ENCODE data around the gene DYNLT2. TPM values are rescaled to one million over a fixed set of nuclear protein-coding genes. Genes with fewer than 3 reads are reported as not detected.

DYNLT2 gene
- total and polyA plus RNA-seq, 2 experiments from 2014 or later: 2.9 to 3.1 TPM

- Histone ChIP-seq H3K36me3 (replicated peaks; ENCODE audit: insufficient read depth, low read depth) (no peaks in the 10 kb centered on the region), H3K4me1 (ENCODE audit: insufficient read depth) (no peaks in the 10 kb centered on the region), H4K20me1 (ENCODE audit: insufficient read depth, poor library complexity, severe bottlenecking) (no peaks in the 10 kb centered on the region), H3K27ac (no peak overlapping the region), H2AFZ (no peak overlapping the region), H3K27me3 (no peaks in the 10 kb centered on the region), H3K9me3 (ENCODE audit: low read depth) (no peaks in the 10 kb centered on the region), H3K9me2 (replicated peaks; ENCODE audit: insufficient read depth) (no peaks in the 10 kb centered on the region), H3K79me2 (no peaks in the 10 kb centered on the region), H3K4me2 (no peak overlapping the region), H3K4me3 (no peak overlapping the region)
- TF ChIP-seq CTCF (IDR thresholded peaks at IDR 0.05; ENCODE audit: poor library complexity) (no peak), EZH2phosphoT487 (IDR thresholded peaks at IDR 0.05; ENCODE audit: low read depth, severe bottlenecking, unreplicated experiment) (no peak), EZH2 (IDR thresholded peaks at IDR 0.05; ENCODE audit: borderline replicate concordance) (no peak)
- DNase-seq (ENCODE audit: low spot score): no peak
- WGBS (ENCODE audit: low lambda C conversion rate, missing lambda C conversion rate): 70% methylated on average over 9 of the region's 9 CpGs
These were observed 13.0 kb downstream of the DYNLT2 start for GRCh38 chr6:169738204-169738975.

- no peak overlapping the region for H2AFZ ChIP-seq
- H4K20me1 ChIP-seq (ENCODE audit: insufficient read depth, poor library complexity, severe bottlenecking): no peaks in the 10 kb centered on the region
- H3K9me2 ChIP-seq (replicated peaks; ENCODE audit: insufficient read depth): no peaks in the 10 kb centered on the region
- peaks cover 4% of the 10 kb centered on the region for H3K79me2 ChIP-seq
- H3K27me3 ChIP-seq: no peaks in the 10 kb centered on the region
- DNase-seq (ENCODE audit: low spot score): no peak
- no peak overlapping the region for H3K4me2 ChIP-seq
- peaks cover 6% of the 10 kb centered on the region for H3K4me1 ChIP-seq (ENCODE audit: insufficient read depth)
- H3K36me3 ChIP-seq (replicated peaks; ENCODE audit: insufficient read depth, low read depth): no peaks in the 10 kb centered on the region
- TF ChIP-seq CTCF (IDR thresholded peaks at IDR 0.05; ENCODE audit: poor library complexity) (no peak), EZH2phosphoT487 (IDR thresholded peaks at IDR 0.05; ENCODE audit: low read depth, severe bottlenecking, unreplicated experiment) (no peak), EZH2 (IDR thresholded peaks at IDR 0.05; ENCODE audit: borderline replicate concordance) (no peak)
- no peak overlapping the region for H3K4me3 ChIP-seq
- H3K27ac ChIP-seq: no peak overlapping the region
- H3K9me3 ChIP-seq (ENCODE audit: low read depth): no peaks in the 10 kb centered on the region
These were observed 21.4 kb downstream of the DYNLT2 start for GRCh38 chr6:169729961-169730360.

GRCh38 chr6:169726963-169727362 lies 24.4 kb downstream of the DYNLT2 start:
- H3K4me2 ChIP-seq: no peak overlapping the region
- no peak overlapping the region for H3K4me3 ChIP-seq
- H3K9me3 ChIP-seq (ENCODE audit: low read depth): no peaks in the 10 kb centered on the region
- TF ChIP-seq EZH2 (IDR thresholded peaks at IDR 0.05; ENCODE audit: borderline replicate concordance) (no peak), EZH2phosphoT487 (IDR thresholded peaks at IDR 0.05; ENCODE audit: low read depth, severe bottlenecking, unreplicated experiment) (no peak), CTCF (IDR thresholded peaks at IDR 0.05; ENCODE audit: poor library complexity) (no peak)
- no peaks in the 10 kb centered on the region for H3K36me3 ChIP-seq (replicated peaks; ENCODE audit: insufficient read depth, low read depth)
- H3K27ac ChIP-seq: no peak overlapping the region
- no peak overlapping the region for H2AFZ ChIP-seq
- H3K79me2 ChIP-seq: peaks cover 15% of the 10 kb centered on the region
- H4K20me1 ChIP-seq (ENCODE audit: insufficient read depth, poor library complexity, severe bottlenecking): peaks cover 8% of the 10 kb centered on the region
- peaks cover 11% of the 10 kb centered on the region for H3K4me1 ChIP-seq (ENCODE audit: insufficient read depth)
- H3K9me2 ChIP-seq (replicated peaks; ENCODE audit: insufficient read depth): no peaks in the 10 kb centered on the region
- H3K27me3 ChIP-seq: no peaks in the 10 kb centered on the region
- DNase-seq (ENCODE audit: low spot score): no peak

Data from hepatocyte (in vitro differentiated cells).